PC-3 (cell line): ENCODE data around the gene MAPK9. TPM values are rescaled to one million over a fixed set of nuclear protein-coding genes. Genes with fewer than 3 reads are reported as not detected.

ENCODE experiments used
- ATAC-seq: fragments of 200-7000 bp; cut with Tn5 transposase; 2 replicates; pipeline ENCODE4 v1.9.1; 2020; ENCODE audit warnings: mild to moderate bottlenecking, moderate library complexity
- BruUV-seq: library from RNA; stranded (reverse); fragments of 400-500 nt; replicated peaks from 2 replicates; lab custom pipeline; 2021; lab: Mats Ljungman, UMichigan
- CTCF ChIA-PET: fragments of 300-600 bp; sonication (Branson Sonifier 250); formaldehyde crosslinking; loops from one replicate; lab custom pipeline; 2022; ENCODE audit warnings: antibody characterized with exemption; lab: Charles Lee
- POLR2A ChIA-PET: fragments of 300-600 bp; sonication (Branson Sonifier 250); formaldehyde crosslinking; loops from one replicate; lab custom pipeline; 2022; ENCODE audit warnings: antibody characterized with exemption; ENCODE audit not compliant: unreplicated experiment; lab: Charles Lee
- DNase-seq: peaks from one replicate; pipeline ENCODE4 v3.0.0-alpha.2; 2015
- H2AFZ ChIP-seq: fragments of 300-600 bp; sonication (generic); 2 replicates; pipeline ENCODE4 v1.6.0; 2016; ENCODE audit warnings: antibody characterized with exemption, low read length
- H3F3A ChIP-seq: fragments of 300-600 bp; sonication (generic); one replicate; pipeline ENCODE4 v1.6.0; 2017; ENCODE audit warnings: antibody characterized with exemption, low read length, control low read depth, mild to moderate bottlenecking; ENCODE audit not compliant: unreplicated experiment
- H3K27ac ChIP-seq: fragments of 300-600 bp; sonication (generic); 2 replicates; pipeline ENCODE4 v1.5.1; 2016; ENCODE audit warnings: mild to moderate bottlenecking, low read length
- H3K27me3 ChIP-seq: fragments of 300-600 bp; sonication (generic); 2 replicates; pipeline ENCODE4 v1.6.1; 2016; ENCODE audit warnings: low read length, mixed read lengths
- H3K36me3 ChIP-seq: fragments of 300-600 bp; sonication (generic); 2 replicates; pipeline ENCODE4 v1.6.1; 2016; ENCODE audit warnings: low read depth, mixed run types, low read length, mixed read lengths
- H3K4me1 ChIP-seq: fragments of 300-600 bp; sonication (generic); 2 replicates; pipeline ENCODE4 v1.5.1; 2016; ENCODE audit warnings: low read length; ENCODE audit not compliant: insufficient read depth
- H3K4me2 ChIP-seq: fragments of 300-600 bp; sonication (generic); 2 replicates; pipeline ENCODE4 v1.6.0; 2016; ENCODE audit warnings: low read length
- H3K4me3 ChIP-seq: fragments of 300-600 bp; sonication (generic); 2 replicates; pipeline ENCODE4 v1.5.1; 2016; ENCODE audit warnings: mild to moderate bottlenecking, low read length, mixed read lengths
- H3K79me2 ChIP-seq: fragments of 300-600 bp; sonication (generic); 2 replicates; pipeline ENCODE4 v1.6.1; 2017; ENCODE audit warnings: low read length, mixed read lengths
- H3K9ac ChIP-seq: fragments of 300-600 bp; sonication (generic); 2 replicates; pipeline ENCODE4 v1.6.0; 2016; ENCODE audit warnings: mild to moderate bottlenecking, low read length
- H3K9me2 ChIP-seq: fragments of 300-600 bp; sonication (generic); replicated peaks from 2 replicates; pipeline ENCODE4 v1.6.1; 2016; ENCODE audit warnings: mixed run types, low read length, mixed read lengths
- H3K9me3 ChIP-seq: fragments of 300-600 bp; sonication (generic); 2 replicates; pipeline ENCODE4 v1.6.1; 2016; ENCODE audit warnings: low read length, mixed read lengths
- H4K20me1 ChIP-seq: fragments of 300-600 bp; sonication (generic); 2 replicates; pipeline ENCODE4 v1.6.1; 2016; ENCODE audit warnings: low read length, mixed read lengths
- CTCF ChIP-seq: fragments of 300-600 bp; sonication (generic); conservative IDR thresholded peaks from 2 replicates; pipeline ENCODE4 v1.5.1; 2017; ENCODE audit warnings: antibody characterized with exemption, low read depth, mild to moderate bottlenecking, low read length
- EZH2 ChIP-seq: fragments of 300-600 bp; sonication (generic); IDR thresholded peaks from one replicate; pipeline ENCODE4 v1.6.1; 2017; ENCODE audit warnings: antibody characterized with exemption, mild to moderate bottlenecking, low read length; ENCODE audit not compliant: unreplicated experiment
- EZH2phosphoT487 ChIP-seq: fragments of 300-600 bp; sonication (generic); IDR thresholded peaks from 2 replicates; pipeline ENCODE4 v1.6.1; 2018; ENCODE audit warnings: mild to moderate bottlenecking, antibody characterized with exemption, low read length, borderline replicate concordance
- intact Hi-C: fragments of 100-400 bp; cut with micrococcal nuclease; formaldehyde crosslinking; loops from 2 replicates; pipeline ENCODE4 v1.9.0; 2023
- total RNA-seq: library from RNA; depleted of rRNA; stranded (reverse); fragments of >200 nt; gene quantifications from 2 replicates; pipeline ENCODE4 v1.2.3, GENCODE V29; 2014

Gene MAPK9
- total RNA-seq, 1 experiment from 2014 or later, result 26.5 TPM

- no TSS peak for BruUV-seq
- intact Hi-C loops, result no loop called here
- peaks cover 3% of the 10 kb centered on the region for H3K36me3 ChIP-seq
- TF ChIP-seq EZH2phosphoT487 (no peak), CTCF (no peak)
- ChIA-PET CTCF (interaction anchor here (0.6 to 0.9 kb wide), 2 partner anchors 24 to 181 kb away, joined by 3 to 6 read pairs; no protein-coding TSS in a partner anchor), POLR2A (no interaction called here)
- peak; percentile 79 for DNase-seq
- H3K27me3 ChIP-seq, result no peaks in the 10 kb centered on the region
- H3K4me1 ChIP-seq, result peaks cover 29% of the 10 kb centered on the region
- H3K4me2 ChIP-seq, result peak overlapping the region; percentile 83
- H4K20me1 ChIP-seq, result peaks cover 10% of the 10 kb centered on the region; the same call in 1 of the 2 replicates
- no peaks in the 10 kb centered on the region for H3F3A ChIP-seq
- peak overlapping the region; percentile 16; the same call in 1 of the 2 replicates for H3K9ac ChIP-seq
- no peaks in the 10 kb centered on the region for H3K9me2 ChIP-seq
- no peak overlapping the region for H2AFZ ChIP-seq
- peaks cover 66% of the 10 kb centered on the region for H3K79me2 ChIP-seq
- peak; percentile 10 for ATAC-seq
- no peaks in the 10 kb centered on the region for H3K9me3 ChIP-seq
- H3K27ac ChIP-seq, result peak overlapping the region; percentile 66
- H3K4me3 ChIP-seq, result peak overlapping the region; percentile 30; the same call in 1 of the 2 replicates
These were observed 2.5 kb downstream of the MAPK9 start for GRCh38 chr5:180289433-180289832.

- CTCF ChIA-PET, result no interaction called here
These were observed 4.0 kb downstream of the MAPK9 start for GRCh38 chr5:180287868-180288267.

More at GRCh38 chr5:180287868-180288267, 4.0 kb downstream of the MAPK9 start:
- no peak for ATAC-seq
- no peak overlapping the region for H3K4me3 ChIP-seq
- H3K9me3 ChIP-seq, result no peaks in the 10 kb centered on the region
- H3K4me1 ChIP-seq, result peaks cover 32% of the 10 kb centered on the region
- H3K27ac ChIP-seq, result peak overlapping the region; percentile 32; the same call in 1 of the 2 replicates
- no peak overlapping the region for H3K4me2 ChIP-seq
- peaks cover 67% of the 10 kb centered on the region for H3K79me2 ChIP-seq
- DNase-seq, result no peak
- POLR2A ChIA-PET, result no interaction called here
- H3K9ac ChIP-seq, result no peak overlapping the region
- no peaks in the 10 kb centered on the region for H3F3A ChIP-seq
- intact Hi-C loops, result no loop called here
- H4K20me1 ChIP-seq, result peaks cover 10% of the 10 kb centered on the region; the same call in 1 of the 2 replicates
- no peaks in the 10 kb centered on the region for H3K27me3 ChIP-seq
- H2AFZ ChIP-seq, result no peak overlapping the region
- H3K9me2 ChIP-seq, result no peaks in the 10 kb centered on the region
- TF ChIP-seq CTCF (no peak), EZH2phosphoT487 (no peak), EZH2 (no peak)
- BruUV-seq, result no TSS peak
- peaks cover 3% of the 10 kb centered on the region for H3K36me3 ChIP-seq
